OCI-LY3 (cell line): ENCODE measurements around the gene PACRG.

Experiments
- H2AFZ ChIP-seq: fragments of 200-600, 300-600 bp; shearing (Covaris generic); 2 replicates; pipeline ENCODE4 v1.6.0; 2014; ENCODE audit warnings: antibody characterized with exemption, low read depth, low read length
- H3K27ac ChIP-seq: fragments of 200-600, 300-600 bp; sonication (generic); 2 replicates; pipeline ENCODE4 v1.5.1; 2014; ENCODE audit warnings: mild to moderate bottlenecking, low read length, moderate library complexity, mixed read lengths
- H3K27me3 ChIP-seq: fragments of 200-600, 300-600 bp; sonication (generic); 2 replicates; pipeline ENCODE4 v1.6.1; 2014; ENCODE audit warnings: low read depth, low read length, mixed read lengths
- H3K36me3 ChIP-seq: fragments of 200-600, 300-600 bp; sonication (generic); replicated peaks from 2 replicates; pipeline ENCODE3; 2014; ENCODE audit warnings: low read depth, low read length, mixed read lengths
- H3K4me1 ChIP-seq: fragments of 300-600, 200-600 bp; sonication (generic); 2 replicates; pipeline ENCODE4 v1.6.1; 2014; ENCODE audit warnings: low read length, mixed read lengths
- H3K4me2 ChIP-seq: fragments of 200-600, 300-600 bp; sonication (generic); 2 replicates; pipeline ENCODE4 v1.6.1; 2014; ENCODE audit warnings: low read length, mixed read lengths
- H3K4me3 ChIP-seq: fragments of 300-600, 200-600 bp; sonication (generic); 2 replicates; pipeline ENCODE4 v1.5.1; 2014; ENCODE audit warnings: antibody characterized with exemption, mild to moderate bottlenecking, low read length, moderate library complexity
- H3K79me2 ChIP-seq: fragments of 300-600, 200-600 bp; shearing (Covaris generic); 2 replicates; pipeline ENCODE4 v1.6.1; 2014; ENCODE audit warnings: mild to moderate bottlenecking, low read length, mixed read lengths
- H3K9ac ChIP-seq: fragments of 300-600, 200-600 bp; shearing (Covaris generic); 2 replicates; pipeline ENCODE4 v1.6.0; 2014; ENCODE audit warnings: mild to moderate bottlenecking, low read length, moderate library complexity
- H3K9me3 ChIP-seq: fragments of 200-600, 300-600 bp; shearing (Covaris generic); 2 replicates; pipeline ENCODE4 v1.6.1; 2014; ENCODE audit warnings: low read length, mixed read lengths; ENCODE audit not compliant: insufficient read depth
- H4K20me1 ChIP-seq: fragments of 200-600, 300-600 bp; sonication (generic); 2 replicates; pipeline ENCODE4 v1.6.1; 2016; ENCODE audit warnings: low read length, mixed read lengths; ENCODE audit not compliant: insufficient read depth
- CTCF ChIP-seq: fragments of 200-600, 300-600 bp; sonication (generic); IDR thresholded peaks from 2 replicates; pipeline ENCODE4 v1.5.1; 2014; ENCODE audit warnings: antibody characterized with exemption, low read length, low read depth
- EZH2phosphoT487 ChIP-seq: fragments of 200-600 bp; shearing (Covaris generic); IDR thresholded peaks from 2 replicates; pipeline ENCODE4 v1.6.1; 2018; ENCODE audit warnings: antibody characterized with exemption, mixed run types, low read depth

Gene PACRG

GRCh38 chr6:163195721-163196691 lies 468.2 kb downstream of the PACRG start:
- Histone ChIP-seq H2AFZ (no peak overlapping the region), H3K4me1 (peaks cover 47% of the 10 kb centered on the region), H3K79me2 (no peaks in the 10 kb centered on the region), H3K36me3 (no peaks in the 10 kb centered on the region), H3K4me2 (no peak overlapping the region), H3K9ac (no peak overlapping the region), H3K4me3 (no peak overlapping the region), H3K9me3 (no peaks in the 10 kb centered on the region), H3K27ac (no peak overlapping the region), H4K20me1 (no peaks in the 10 kb centered on the region), H3K27me3 (no peaks in the 10 kb centered on the region)
- no peak for TF ChIP-seq CTCF
- no peak for TF ChIP-seq EZH2phosphoT487

GRCh38 chr6:163197839-163198238 lies 470.1 kb downstream of the PACRG start:
- Histone ChIP-seq H3K4me2 (peak overlapping the region; percentile 77), H3K27ac (peak overlapping the region; percentile 36), H3K4me3 (peak overlapping the region; percentile 50), H4K20me1 (no peaks in the 10 kb centered on the region), H3K36me3 (no peaks in the 10 kb centered on the region), H3K79me2 (no peaks in the 10 kb centered on the region), H2AFZ (0 out of 2 replicates have a peak overlapping the region, but pooled peaks have one; percentile 61), H3K27me3 (no peaks in the 10 kb centered on the region), H3K9me3 (no peaks in the 10 kb centered on the region), H3K9ac (peak overlapping the region; percentile 17; the same call in 1 of the 2 replicates), H3K4me1 (peaks cover 29% of the 10 kb centered on the region)
- TF ChIP-seq CTCF (no peak), EZH2phosphoT487 (no peak)

- no peaks in the 10 kb centered on the region for H3K79me2 ChIP-seq
- no peaks in the 10 kb centered on the region for H3K27me3 ChIP-seq
- H3K36me3 ChIP-seq = no peaks in the 10 kb centered on the region
- peaks cover 23% of the 10 kb centered on the region for H3K4me1 ChIP-seq
- peak overlapping the region; percentile 50 for H3K4me3 ChIP-seq
- TF ChIP-seq EZH2phosphoT487 = no peak
- TF ChIP-seq CTCF = no peak
- peak overlapping the region; percentile 22 for H3K9ac ChIP-seq
- no peaks in the 10 kb centered on the region for H4K20me1 ChIP-seq
- peak overlapping the region; percentile 59 for H2AFZ ChIP-seq
- H3K27ac ChIP-seq = peak overlapping the region; percentile 36
- H3K4me2 ChIP-seq = peak overlapping the region; percentile 77
- H3K9me3 ChIP-seq = no peaks in the 10 kb centered on the region
Measured at GRCh38 chr6:163198396-163198795, 470.6 kb downstream of the PACRG start.

DNA sequence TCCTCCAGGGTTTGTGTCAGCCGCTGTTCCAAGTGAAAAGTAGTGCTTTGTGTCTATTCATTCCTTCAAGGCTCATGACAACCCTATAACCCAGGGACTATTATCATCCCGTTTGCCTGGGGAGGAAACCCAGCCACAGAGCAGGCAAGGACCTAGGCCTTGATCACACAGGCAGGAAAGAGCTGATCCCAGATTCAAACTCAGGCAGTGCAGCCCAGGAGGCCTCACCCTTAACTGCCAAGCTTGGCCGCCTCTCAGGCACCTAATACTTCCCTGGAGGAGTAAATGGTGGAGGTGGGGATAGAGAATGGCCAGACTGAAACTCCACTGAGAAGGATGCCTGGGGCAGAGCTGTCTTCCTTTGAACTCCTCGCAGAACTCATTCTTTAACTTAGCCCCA lies 471.6 kb downstream of the PACRG start:
- Histone ChIP-seq H3K4me2 (no peak overlapping the region), H2AFZ (no peak overlapping the region), H3K9me3 (no peaks in the 10 kb centered on the region), H3K27me3 (0 out of 2 replicates have a peak, but pooled peaks cover 2% of the 10 kb centered on the region), H3K36me3 (no peaks in the 10 kb centered on the region), H3K4me1 (peaks cover 18% of the 10 kb centered on the region), H3K4me3 (no peak overlapping the region), H3K79me2 (no peaks in the 10 kb centered on the region), H3K27ac (no peak overlapping the region), H4K20me1 (no peaks in the 10 kb centered on the region), H3K9ac (no peak overlapping the region)
- no peak for TF ChIP-seq EZH2phosphoT487
- TF ChIP-seq CTCF = no peak
